ENCODE data around the gene CCDC63. TPM values are rescaled to one million over a fixed set of nuclear protein-coding genes. Genes with fewer than 3 reads are reported as not detected.
A peak's percentile ranks its signal among the peaks of the same experiment; 100 is the strongest.

Gene CCDC63
- total and polyA plus RNA-seq, 2 of the 13 experiments (the other 11 are each of a cell fraction or from before 2014, with no cell fraction given) = not detected

GRCh38 chr12:110826592-110827200, 20.1 kb upstream of the CCDC63 start (continued):
- no peak for TF ChIP-seq SOX13 (IDR thresholded peaks at IDR 0.05)
- no peak for TF ChIP-seq SOX13 (CRISPR knock-in tag; conservative IDR thresholded peaks at IDR 0.05 in 1 of 2, IDR thresholded peaks at IDR 0.05 in 1 of 2)
- no peak for TF ChIP-seq KDM1A (CRISPR knock-in tag; IDR thresholded peaks at IDR 0.05)
- TF ChIP-seq NCOA1 (CRISPR knock-in tag; IDR thresholded peaks at IDR 0.05) = no peak
- 0 out of 2 replicates have a peak, but pooled peaks have one; percentile 46 for TF ChIP-seq ZNF598 (CRISPR knock-in tag; IDR thresholded peaks at IDR 0.05; ENCODE audit: borderline replicate concordance)
- no peak for TF ChIP-seq ZNF839 (CRISPR knock-in tag; IDR thresholded peaks at IDR 0.05; ENCODE audit: borderline replicate concordance)
- TF ChIP-seq SRSF4 (IDR thresholded peaks at IDR 0.05; ENCODE audit: low read depth, low read length, poor library complexity, severe bottlenecking) = no peak
- TF ChIP-seq ZNF235 (CRISPR knock-in tag; IDR thresholded peaks at IDR 0.05; ENCODE audit: borderline replicate concordance) = no peak
- no peak for TF ChIP-seq TAF15 (IDR thresholded peaks at IDR 0.05; ENCODE audit: low read depth, low read length, poor library complexity, severe bottlenecking)
- TF ChIP-seq, protein P1, sequence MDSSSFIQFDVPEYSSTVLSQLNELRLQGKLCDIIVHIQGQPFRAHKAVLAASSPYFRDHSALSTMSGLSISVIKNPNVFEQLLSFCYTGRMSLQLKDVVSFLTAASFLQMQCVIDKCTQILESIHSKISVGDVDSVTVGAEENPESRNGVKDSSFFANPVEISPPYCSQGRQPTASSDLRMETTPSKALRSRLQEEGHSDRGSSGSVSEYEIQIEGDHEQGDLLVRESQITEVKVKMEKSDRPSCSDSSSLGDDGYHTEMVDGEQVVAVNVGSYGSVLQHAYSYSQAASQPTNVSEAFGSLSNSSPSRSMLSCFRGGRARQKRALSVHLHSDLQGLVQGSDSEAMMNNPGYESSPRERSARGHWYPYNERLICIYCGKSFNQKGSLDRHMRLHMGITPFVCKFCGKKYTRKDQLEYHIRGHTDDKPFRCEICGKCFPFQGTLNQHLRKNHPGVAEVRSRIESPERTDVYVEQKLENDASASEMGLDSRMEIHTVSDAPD (CRISPR knock-in tag; IDR thresholded peaks at IDR 0.05) = no peak
- TF ChIP-seq, protein P2, sequence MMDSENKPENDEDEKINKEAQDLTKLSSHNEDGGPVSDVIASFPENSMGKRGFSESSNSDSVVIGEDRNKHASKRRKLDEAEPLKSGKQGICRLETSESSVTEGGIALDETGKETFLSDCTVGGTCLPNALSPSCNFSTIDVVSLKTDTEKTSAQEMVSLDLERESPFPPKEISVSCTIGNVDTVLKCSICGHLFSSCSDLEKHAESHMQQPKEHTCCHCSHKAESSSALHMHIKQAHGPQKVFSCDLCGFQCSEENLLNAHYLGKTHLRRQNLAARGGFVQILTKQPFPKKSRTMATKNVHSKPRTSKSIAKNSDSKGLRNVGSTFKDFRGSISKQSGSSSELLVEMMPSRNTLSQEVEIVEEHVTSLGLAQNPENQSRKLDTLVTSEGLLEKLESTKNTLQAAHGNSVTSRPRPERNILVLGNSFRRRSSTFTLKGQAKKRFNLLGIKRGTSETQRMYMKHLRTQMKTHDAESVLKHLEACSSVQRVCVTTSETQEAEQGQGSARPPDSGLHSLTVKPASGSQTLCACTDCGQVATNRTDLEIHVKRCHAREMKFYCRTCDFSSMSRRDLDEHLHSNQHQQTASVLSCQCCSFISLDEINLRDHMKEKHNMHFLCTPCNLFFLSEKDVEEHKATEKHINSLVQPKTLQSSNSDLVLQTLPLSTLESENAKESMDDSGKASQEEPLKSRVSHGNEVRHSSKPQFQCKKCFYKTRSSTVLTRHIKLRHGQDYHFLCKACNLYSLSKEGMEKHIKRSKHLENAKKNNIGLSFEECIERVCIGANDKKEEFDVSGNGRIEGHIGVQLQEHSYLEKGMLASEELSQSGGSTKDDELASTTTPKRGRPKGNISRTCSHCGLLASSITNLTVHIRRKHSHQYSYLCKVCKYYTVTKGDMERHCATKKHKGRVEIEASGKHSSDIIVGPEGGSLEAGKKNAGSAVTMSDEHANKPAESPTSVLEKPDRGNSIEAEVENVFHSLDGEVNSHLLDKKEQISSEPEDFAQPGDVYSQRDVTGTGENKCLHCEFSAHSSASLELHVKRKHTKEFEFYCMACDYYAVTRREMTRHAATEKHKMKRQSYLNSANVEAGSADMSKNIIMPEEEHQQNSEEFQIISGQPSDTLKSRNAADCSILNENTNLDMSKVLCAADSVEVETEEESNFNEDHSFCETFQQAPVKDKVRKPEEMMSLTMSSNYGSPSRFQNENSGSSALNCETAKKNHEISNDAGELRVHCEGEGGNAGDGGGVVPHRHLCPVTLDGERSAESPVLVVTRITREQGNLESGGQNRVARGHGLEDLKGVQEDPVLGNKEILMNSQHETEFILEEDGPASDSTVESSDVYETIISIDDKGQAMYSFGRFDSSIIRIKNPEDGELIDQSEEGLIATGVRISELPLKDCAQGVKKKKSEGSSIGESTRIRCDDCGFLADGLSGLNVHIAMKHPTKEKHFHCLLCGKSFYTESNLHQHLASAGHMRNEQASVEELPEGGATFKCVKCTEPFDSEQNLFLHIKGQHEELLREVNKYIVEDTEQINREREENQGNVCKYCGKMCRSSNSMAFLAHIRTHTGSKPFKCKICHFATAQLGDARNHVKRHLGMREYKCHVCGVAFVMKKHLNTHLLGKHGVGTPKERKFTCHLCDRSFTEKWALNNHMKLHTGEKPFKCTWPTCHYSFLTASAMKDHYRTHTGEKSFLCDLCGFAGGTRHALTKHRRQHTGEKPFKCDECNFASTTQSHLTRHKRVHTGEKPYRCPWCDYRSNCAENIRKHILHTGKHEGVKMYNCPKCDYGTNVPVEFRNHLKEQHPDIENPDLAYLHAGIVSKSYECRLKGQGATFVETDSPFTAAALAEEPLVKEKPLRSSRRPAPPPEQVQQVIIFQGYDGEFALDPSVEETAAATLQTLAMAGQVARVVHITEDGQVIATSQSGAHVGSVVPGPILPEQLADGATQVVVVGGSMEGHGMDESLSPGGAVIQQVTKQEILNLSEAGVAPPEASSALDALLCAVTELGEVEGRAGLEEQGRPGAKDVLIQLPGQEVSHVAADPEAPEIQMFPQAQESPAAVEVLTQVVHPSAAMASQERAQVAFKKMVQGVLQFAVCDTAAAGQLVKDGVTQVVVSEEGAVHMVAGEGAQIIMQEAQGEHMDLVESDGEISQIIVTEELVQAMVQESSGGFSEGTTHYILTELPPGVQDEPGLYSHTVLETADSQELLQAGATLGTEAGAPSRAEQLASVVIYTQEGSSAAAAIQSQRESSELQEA (CRISPR knock-in tag; IDR thresholded peaks at IDR 0.05; ENCODE audit: not compliant biosample characterization) = no peak
- TF ChIP-seq TEF (CRISPR knock-in tag; IDR thresholded peaks at IDR 0.05) = no peak
- TF ChIP-seq ZBTB2 (CRISPR knock-in tag; IDR thresholded peaks at IDR 0.05; ENCODE audit: low read depth) = no peak
- no peak for TF ChIP-seq KDM3A (CRISPR knock-in tag; IDR thresholded peaks at IDR 0.05; ENCODE audit: low read depth)
- no peak for TF ChIP-seq ZNF207 (IDR thresholded peaks at IDR 0.05; ENCODE audit: borderline replicate concordance)
- TF ChIP-seq SP1 (IDR thresholded peaks at IDR 0.05) = no peak
- no peak for TF ChIP-seq SP1 (CRISPR knock-in tag; IDR thresholded peaks at IDR 0.05)
- no peak for TF ChIP-seq ZNF768 (CRISPR knock-in tag; IDR thresholded peaks at IDR 0.05)
- TF ChIP-seq ZNF333 (CRISPR knock-in tag; IDR thresholded peaks at IDR 0.05; ENCODE audit: borderline replicate concordance) = no peak

Measured in HepG2 (cell line).